GM13977 (cell line): Measurements from ENCODE around the gene ATOSA.

Experiments used
- DNase-seq: peaks from one replicate; pipeline ENCODE4 v3.0.0; 2012; ENCODE audit warnings: low spot score
- in situ Hi-C: fragments of 300-500 bp; cut with MboI; formaldehyde crosslinking; loops from one replicate; pipeline ENCODE4 v1.12.0; 2022; ENCODE audit warnings: low sequenced_read_pairs, low pct_unique_long_range_greater_than_20kb, mixed read lengths, inconsistent platforms; ENCODE audit not compliant: unreplicated experiment
- TF ChIP-seq, protein P1 (sequence below): IDR thresholded peaks from 2 replicates; pipeline ENCODE4 v1.5.1; 2012; ENCODE audit warnings: mild to moderate bottlenecking, control low read depth; ENCODE audit not compliant: insufficient read depth; ENCODE audit errors: extremely low read depth, missing control alignments

Gene ATOSA

GRCh38 chr15:52657338-52657737 lies 21.9 kb downstream of the ATOSA start:
- TF ChIP-seq, protein P1, sequence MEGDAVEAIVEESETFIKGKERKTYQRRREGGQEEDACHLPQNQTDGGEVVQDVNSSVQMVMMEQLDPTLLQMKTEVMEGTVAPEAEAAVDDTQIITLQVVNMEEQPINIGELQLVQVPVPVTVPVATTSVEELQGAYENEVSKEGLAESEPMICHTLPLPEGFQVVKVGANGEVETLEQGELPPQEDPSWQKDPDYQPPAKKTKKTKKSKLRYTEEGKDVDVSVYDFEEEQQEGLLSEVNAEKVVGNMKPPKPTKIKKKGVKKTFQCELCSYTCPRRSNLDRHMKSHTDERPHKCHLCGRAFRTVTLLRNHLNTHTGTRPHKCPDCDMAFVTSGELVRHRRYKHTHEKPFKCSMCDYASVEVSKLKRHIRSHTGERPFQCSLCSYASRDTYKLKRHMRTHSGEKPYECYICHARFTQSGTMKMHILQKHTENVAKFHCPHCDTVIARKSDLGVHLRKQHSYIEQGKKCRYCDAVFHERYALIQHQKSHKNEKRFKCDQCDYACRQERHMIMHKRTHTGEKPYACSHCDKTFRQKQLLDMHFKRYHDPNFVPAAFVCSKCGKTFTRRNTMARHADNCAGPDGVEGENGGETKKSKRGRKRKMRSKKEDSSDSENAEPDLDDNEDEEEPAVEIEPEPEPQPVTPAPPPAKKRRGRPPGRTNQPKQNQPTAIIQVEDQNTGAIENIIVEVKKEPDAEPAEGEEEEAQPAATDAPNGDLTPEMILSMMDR, result no peak
- no peak for DNase-seq
- in situ Hi-C loops, result no loop called here

DNA sequence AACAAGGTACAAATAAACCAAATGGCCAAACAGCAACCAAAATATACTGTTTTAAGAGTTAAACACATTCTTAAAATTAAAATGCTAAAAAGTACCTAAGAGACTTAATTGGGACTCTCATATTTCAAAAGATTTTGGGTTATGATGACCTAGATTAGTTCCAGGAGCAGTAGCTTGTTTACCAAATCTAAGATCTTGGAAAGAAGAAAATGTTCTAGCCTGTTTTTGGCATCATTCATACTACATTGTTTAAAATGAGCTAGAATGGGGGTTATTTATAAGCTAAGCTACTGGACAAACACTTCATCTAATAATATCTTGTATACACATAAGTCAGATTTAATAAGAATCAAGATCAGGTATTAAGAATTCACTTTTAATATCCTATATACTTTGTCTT lies 22.8 kb downstream of the ATOSA start:
- no peak for DNase-seq
- TF ChIP-seq, protein P1, result no peak
- in situ Hi-C loops, result no loop called here

DNA sequence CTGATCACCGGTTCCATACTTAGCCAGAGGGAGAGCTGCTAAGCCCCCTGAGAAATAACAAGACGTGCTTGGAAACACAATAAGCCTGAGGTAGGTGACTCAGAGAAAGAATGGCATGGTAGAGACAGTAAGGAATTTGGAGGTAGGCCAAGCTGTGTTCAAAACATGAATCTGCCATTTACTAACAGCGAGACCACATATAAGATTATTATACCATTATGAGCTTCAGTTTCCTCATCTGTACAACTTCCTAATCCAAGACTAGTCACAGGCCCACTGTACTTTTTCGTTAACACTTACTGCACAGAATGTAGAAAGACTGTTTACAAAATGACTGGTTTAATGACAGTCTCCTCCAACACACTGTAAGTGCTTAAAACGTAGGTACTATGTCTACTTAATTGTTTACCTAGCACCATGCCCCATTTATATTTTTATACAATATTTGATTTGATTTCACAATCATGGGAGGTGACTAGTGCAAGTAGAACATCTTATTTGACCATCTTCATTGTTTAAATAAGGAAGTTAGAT lies 25.7 kb downstream of the ATOSA start:
- TF ChIP-seq, protein P1, result no peak
- in situ Hi-C loops, result no loop called here
- no peak for DNase-seq

GRCh38 chr15:52652984-52653383 lies 26.2 kb downstream of the ATOSA start:
- in situ Hi-C loops, result no loop called here
- TF ChIP-seq, protein P1, result no peak
- no peak for DNase-seq

DNA sequence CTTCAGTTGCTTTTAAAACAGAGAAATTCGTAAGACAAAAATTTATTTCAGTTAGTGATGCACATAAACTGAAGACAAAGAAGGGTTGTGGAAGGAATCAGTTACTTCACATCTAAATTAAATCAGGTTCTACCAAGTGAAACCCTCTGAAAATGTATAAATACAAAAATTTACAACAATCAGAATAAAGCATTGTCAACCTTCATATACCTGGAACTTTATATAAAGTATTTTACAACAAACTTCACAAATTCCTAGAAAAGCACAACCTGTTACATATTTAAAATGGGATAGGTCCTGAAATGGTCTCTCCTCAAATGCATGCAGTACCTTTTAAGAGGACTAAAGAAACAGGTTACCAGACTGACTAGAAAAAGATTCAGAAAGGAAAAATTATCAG lies 26.9 kb downstream of the ATOSA start:
- TF ChIP-seq, protein P1, result no peak
- DNase-seq, result no peak
- in situ Hi-C loops, result no loop called here

DNA sequence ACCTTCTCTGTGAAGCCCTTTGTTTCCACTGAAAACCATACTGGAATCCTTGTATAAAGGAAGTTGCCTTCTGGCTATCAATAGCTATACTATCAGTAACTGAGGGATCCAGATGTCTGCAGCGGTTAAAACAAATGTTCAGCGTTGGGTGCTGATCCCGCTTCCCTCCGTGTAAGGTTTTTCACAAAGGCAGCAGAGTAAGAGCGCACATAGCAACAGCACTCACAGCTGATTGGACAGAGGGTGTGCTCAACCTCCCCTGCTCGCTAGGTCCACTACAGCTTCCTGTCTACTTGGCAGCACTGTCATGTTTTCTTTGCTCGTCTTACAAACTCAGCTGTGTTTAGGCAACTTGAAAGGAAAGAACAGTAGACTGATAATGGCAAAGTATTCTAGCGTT lies 27.3 kb downstream of the ATOSA start:
- peak; percentile 16 for DNase-seq
- TF ChIP-seq, protein P1, result no peak
- in situ Hi-C loops, result no loop called here

- TF ChIP-seq, protein P1, result no peak
- no peak for DNase-seq
- in situ Hi-C loops, result no loop called here
Observed at GRCh38 chr15:52651114-52651513, 28.1 kb downstream of the ATOSA start.
